Stimulated activated CD8-positive, alpha-beta memory T cell treated with anti-CD3 and anti-CD28 coated beads, Interleukin-2, amount 100 ng/mL, for 1 hour (primary cell): ENCODE data around the gene CINP.

ENCODE experiments used
- DNase-seq, 2 donors: peaks; one replicate each; pipeline ENCODE4 v3.0.0-alpha.2; 2020; ENCODE audit warnings: low read depth in 2 of 2

The CINP gene

GRCh38 chr14:102362545-102363181, at the start of gene CINP, which contains the start of gene TECPR2:
CINP (minus strand) TSS chr14:102362890; CDS start chr14:102362851, 39 bp downstream.
TECPR2 (plus strand) TSS chr14:102362941; CDS start chr14:102376722, 13,781 bp downstream.
- peak; percentile 94 to 96 for DNase-seq

GRCh38 chr14:102408724-102409123, 46.0 kb upstream of the CINP start:
- no peak for DNase-seq

GRCh38 chr14:102407258-102407657, 44.6 kb upstream of the CINP start:
- no peak for DNase-seq

DNA sequence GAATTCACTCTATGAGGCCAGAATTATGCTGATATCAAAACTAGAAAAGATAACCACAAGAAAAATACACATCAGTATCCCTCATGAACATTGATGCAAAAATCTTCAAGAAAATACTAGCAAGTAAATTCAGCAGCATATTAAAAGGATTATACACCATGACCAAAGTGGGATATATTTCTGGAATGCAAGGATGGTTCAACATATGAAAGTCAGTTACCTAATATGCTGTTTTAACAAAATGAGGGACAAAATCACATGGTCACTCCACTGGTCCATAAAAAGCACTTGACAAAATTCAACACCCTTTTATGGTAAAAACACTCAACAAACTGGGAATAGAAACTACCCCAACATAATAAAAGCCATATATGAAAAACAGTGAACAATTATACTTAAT, 40.3 kb upstream of the CINP start:
- DNase-seq = no peak

DNA sequence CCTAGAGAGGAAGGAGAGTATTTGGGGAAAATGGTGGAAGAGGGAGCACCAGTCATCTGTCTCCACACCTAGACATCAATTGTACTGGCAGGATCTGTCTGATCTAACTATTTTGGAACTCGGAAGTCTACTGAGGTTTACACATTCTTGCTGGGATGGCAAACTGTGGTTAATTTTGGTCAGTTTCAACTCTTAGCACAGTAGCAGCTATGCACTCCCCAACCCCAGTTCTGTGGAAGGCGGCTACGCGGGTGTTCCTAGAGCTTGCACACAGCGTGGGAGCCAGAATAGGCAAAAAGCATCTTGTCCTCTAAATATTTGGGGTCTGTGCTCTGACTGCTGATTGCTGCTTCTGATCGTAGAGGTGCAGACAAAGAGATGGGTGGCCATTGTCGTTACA, 33.8 kb upstream of the CINP start:
- no peak for DNase-seq

DNA sequence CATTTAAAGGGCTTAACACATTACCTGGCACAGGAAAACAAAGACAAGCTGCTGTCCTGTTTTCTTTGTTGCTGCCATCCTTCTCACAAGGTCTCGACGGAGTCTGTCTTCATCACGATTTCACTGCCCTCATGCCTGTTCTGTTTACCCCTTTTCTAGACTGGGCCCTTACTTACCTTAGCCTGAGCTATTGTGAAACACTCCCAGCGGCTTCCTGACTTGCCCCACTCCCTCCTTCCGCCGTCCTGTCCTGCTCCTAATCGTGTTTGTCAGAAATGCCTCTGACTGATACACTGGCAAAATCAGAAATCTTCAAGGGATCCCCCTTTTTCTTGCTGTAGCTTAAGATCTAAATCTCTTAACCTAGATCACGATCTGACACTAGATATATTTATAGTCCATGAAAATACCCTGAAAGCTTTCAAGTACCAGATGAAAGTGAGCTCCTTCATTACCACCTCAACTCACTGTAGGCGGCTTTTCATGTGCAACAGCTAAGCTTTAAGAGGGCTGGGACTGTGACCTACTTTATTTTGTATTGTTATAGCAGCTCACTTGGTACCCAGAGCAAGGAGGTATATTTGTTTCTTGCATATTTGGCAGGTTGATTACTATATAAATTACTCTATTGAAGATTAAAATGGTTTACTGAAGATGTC, 32.2 kb upstream of the CINP start:
- no peak for DNase-seq

DNA sequence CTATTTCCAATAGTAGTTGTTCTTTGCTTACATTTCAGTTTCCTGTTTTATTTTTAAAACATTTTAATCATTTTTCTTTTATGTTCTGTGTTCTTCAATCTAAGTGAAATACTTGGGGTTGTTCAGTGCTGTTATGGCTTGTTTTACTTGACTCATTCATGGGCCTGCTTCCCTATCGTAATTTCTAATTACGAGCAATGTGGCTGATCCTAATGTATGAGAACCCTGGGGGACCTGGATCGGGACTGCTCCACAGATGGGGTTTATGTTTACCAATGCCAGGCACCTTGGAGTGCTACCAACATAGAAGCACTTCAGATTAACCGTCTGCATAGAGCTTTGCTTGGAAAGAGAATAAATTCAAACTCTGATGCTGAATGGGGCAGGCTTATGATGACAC, 29.8 kb upstream of the CINP start:
- DNase-seq = no peak

DNA sequence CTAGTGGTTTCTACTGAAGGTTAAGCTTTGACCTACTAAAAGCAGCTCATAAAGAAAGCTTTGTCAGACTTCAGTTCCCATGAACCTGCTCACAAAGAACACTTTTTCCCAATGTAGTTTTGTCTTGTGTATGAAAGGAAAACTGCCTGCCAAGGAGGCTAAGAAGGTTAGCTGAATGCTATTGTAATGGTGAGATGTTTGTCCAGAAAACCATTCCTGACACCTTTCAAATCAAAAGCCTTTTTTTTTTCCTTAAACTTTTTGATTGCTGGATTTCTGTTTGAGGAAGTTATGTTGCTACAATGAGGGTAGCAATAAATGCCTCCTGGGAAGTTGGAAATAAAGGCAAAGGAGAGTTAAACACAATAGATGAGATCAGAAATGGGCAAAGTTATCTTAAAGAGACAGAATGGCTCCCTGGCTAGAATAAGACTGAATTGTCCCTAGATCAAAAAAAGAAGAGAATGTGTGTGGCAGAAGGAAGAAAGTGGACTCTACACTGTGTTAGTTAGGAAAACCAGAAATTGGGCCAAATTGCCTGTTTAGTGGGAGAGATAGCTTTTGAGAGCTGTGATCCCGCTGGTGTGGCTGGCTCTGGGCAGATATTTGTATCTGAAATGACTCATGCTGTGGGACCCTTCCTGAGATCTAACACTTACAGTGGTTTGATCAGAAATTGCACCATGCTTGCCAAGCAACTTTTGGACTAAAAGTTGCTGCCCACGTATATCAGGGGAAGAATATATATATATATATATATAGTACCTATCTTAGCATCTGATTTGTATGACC, 27.6 kb upstream of the CINP start:
- DNase-seq = no peak

DNA sequence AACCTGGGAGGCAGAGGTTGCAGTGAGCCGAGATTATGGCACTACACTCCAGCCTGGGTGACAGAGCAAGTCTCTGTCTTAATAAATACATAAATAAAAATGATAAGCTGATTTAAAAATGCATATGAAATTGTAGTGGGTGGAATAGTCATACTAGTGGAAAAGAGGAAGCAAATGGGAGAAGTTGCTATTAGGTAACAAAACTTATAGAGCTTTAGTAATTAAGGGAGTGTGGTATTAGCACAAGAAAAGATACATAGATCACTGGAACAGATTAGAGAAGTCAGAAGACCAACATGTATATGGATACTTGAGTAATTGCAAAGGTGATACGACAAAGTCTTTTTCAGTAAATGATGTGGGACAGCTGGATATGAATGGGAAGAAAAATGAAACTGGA, 26.6 kb upstream of the CINP start:
- DNase-seq = no peak

GRCh38 chr14:102387086-102387485, 24.4 kb upstream of the CINP start:
- DNase-seq = no peak

DNA sequence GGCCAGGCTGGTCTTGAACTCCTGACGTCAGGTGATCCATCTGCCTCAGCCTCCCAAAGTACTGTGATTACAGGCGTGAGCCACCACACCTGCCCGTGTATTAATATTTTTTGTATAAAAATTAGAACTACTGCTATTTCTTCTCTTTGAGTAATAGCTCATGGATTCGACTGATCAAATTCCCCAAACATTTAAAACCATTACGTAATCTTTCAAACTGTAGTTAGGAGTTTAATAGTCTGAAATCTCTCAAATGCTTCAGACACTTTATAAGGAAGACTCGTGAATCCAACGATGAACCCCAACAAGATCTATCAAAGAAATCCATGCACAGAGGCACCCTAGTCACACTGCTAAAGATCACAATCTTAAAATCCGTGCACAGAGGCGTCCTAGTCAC, 16.1 kb upstream of the CINP start:
- no peak for DNase-seq

- no peak for DNase-seq
These were observed 15.0 kb upstream of the CINP start for GRCh38 chr14:102377696-102378095.

DNA sequence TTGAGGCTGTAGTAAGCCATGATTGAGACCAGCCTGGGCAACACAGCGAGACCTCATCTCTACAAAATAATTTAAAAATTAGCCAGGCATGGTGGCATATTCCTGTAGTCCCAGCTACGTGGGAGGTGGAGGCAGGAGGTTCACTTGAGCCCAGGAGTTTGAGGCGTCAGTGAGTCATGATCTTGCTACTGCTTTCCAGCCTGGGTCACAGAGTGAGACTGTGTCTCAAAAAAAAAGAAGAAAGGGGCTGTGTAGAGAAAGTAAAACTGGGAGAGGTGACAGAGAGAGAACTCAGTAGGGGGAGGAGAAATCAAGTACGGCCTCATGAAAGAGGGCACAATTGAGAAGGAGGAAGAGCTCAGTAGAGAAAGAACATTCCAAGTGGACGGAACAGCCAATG, 12.4 kb upstream of the CINP start:
- no peak for DNase-seq

GRCh38 chr14:102374264-102374663, 11.6 kb upstream of the CINP start:
- DNase-seq = no peak

GRCh38 chr14:102373110-102373509, 10.4 kb upstream of the CINP start:
- no peak for DNase-seq

DNA sequence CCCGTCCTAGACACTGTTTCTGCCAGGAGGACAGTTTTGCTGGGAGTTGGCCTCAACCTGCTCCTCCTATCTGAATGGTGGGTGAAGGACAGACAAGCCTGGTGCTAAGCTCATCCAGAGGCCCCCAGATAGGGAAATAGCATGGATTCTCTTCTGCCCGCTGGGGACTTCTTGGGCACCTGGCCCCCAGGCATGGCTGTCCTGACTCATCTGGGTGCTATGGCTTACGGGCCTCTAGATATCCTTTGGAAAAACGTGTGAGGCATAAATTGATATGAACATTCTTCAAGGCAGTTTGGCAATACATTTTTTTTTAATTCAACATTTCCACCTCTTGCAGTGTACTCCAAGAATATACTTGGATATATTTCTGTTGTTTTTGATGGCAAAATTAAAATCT, 8.7 kb upstream of the CINP start:
- DNase-seq = no peak

GRCh38 chr14:102370305-102370809, 7.7 kb upstream of the CINP start:
- no peak for DNase-seq

DNA sequence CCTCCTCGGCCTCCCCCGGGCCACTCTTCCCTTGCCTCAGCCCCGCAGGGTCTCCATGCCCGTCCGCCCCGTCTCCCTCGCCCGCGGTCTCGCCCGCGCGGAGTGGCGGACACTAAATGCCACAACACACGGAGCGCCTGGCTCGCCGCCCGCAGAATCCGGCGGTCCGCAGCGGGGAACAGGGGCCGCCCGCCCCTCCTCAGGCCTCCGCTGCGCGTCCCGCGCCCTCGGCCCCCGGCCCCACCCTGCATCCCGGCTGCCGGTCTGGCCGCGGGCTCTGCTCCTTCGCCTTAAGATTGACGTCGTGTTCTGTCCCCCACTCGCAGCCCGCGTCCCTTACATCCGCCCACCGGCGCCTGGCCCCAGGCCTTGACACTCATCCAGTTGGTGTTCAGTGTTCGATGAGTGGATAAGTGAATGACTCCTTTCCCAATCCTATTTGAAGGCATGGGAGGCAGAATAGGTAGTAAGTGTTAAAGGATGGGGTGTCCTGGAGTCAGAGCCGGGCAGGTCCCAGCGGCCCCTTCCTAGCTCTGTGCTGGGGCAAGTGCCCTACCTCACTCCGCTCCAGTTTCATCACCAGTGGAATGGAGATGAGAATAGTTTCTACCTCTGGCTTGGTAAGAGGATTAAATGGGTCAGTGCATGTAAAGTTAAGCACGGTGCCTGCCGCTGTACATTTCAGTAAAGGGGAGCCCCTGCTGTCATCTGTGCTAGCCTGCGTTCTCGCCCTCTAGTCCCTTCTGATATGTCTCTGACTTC, 673 bp upstream of the CINP start:
- DNase-seq = no peak

- no peak for DNase-seq
These were observed 606 bp downstream of the CINP start for GRCh38 chr14:102362084-102362483.

DNA sequence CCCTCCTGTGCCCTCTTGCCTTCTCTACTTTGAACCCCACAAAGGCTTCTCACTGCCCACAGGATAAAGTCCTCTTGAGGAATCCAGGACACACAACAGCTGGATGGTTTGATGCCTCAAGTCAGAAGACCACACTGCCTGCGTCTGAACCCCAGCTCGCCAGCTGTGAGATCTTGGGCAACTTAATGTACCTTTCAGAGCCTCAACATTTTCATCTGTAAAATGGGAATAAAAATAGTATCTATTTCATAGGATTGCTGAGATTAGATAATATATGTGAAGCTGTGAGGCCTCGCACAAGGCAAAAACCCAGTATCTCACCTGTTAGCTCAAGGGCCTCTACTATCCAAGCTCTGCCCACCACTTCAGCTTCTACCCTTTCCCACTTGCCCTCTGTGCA, 2.3 kb downstream of the CINP start:
- no peak for DNase-seq

- no peak for DNase-seq
These were observed 3.3 kb downstream of the CINP start for GRCh38 chr14:102359341-102359740.

DNA sequence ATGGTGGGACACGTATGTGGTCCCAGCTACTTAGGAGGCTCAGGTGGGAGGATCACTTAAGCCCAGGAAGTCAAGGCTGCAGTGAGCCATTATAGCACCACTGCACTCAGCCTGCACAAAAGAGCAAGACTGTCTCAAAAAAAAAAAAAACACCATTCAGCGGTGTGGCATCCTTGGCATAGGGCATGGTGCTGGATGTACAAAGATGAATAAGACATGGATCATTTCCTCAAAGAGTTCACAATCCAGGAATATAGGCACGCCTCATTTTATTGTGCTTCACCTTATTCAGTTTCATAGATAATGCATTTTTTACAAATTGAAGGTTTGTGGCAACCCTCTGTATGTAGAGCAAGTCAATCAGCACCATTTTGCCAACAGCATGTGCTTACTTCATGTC, 6.4 kb downstream of the CINP start:
- no peak for DNase-seq
